Measurements from ENCODE around the gene LSG1.
A peak's percentile ranks its signal among the peaks of the same experiment; 100 is the strongest.
"Not testable (repeated sequence)": the region's sequence is repeated elsewhere in the genome, so short reads cannot be mapped to it uniquely, and the experiment has no call there.

The LSG1 gene

DNA sequence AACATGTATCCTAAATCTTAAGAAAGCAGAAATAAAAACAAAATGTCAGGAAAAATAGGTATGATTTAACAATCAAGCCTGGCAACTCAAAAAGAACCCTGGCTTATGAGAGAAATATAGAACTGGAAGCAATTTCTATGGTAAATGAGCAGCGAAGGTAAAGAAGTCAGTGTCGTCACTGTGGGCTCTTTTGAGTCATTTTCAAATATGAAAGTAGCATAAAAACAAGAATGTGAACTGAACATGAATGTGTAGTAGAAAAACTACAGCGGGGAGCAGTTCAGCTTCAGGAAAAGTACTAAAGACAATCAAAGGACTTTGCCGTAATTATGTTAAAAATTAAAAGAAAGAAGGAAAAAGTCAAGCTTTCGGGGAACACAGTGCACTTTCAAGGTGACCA, 17.5 kb downstream of the LSG1 start:
- no peak for DNase-seq

DNA sequence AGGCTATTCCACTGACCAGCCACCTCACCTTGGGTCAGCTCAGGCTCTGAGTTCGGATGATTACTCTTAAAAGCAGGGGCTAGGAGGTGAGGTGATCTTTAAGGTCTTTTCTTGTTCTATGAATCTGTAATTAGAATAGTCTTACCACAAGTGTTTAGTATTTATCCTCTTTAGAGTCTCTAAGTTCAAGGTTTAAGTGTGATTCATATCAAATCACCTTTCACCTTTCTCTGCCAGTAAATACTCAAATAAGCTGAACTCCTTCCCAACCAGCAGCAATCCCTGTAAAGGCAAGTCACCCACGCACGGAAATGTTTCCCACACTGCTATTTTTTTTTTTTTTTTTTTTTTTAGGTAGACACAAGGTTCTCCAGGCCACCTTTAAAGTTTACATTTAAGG, 24.2 kb downstream of the LSG1 start:
- no peak for DNase-seq

DNA sequence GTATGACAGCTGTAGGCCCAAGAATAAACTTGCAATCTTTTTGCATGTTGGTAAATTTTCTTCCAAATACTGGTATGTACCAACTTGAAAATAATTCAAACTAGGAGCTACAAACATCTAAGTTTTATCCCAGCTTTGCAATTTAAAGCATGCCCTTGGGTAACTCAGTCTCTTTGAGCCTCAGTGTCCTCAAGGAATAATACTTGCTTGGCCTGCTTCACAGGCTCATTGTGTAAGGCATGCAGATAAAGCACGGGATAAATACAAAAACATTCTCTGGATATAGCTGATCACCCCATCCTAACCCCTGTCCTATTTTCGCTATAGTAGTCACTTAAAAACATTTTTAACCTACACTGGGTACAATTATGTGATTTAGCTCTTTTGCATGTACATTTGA, 29.2 kb downstream of the LSG1 start:
- DNase-seq, result no peak

DNA sequence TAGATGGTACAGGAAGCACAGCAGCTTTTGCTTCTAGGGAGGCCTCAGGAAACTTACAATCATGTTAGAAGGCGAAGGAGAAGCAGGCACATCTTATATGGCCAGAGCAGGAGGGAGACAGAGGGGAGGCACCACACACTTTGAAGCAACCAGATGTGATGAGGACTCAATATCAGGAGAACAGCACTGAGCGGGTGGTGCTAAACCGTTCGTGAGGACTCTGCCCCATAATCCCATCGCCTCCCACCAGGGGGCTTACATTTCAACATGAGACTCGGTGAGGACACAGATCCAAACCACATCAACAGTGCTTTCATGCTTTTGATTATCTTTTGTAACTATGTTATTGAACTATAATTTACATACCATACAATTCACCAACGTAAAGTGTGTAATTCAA, 31.2 kb downstream of the LSG1 start:
- peak; percentile 56 to 62 for DNase-seq

DNA sequence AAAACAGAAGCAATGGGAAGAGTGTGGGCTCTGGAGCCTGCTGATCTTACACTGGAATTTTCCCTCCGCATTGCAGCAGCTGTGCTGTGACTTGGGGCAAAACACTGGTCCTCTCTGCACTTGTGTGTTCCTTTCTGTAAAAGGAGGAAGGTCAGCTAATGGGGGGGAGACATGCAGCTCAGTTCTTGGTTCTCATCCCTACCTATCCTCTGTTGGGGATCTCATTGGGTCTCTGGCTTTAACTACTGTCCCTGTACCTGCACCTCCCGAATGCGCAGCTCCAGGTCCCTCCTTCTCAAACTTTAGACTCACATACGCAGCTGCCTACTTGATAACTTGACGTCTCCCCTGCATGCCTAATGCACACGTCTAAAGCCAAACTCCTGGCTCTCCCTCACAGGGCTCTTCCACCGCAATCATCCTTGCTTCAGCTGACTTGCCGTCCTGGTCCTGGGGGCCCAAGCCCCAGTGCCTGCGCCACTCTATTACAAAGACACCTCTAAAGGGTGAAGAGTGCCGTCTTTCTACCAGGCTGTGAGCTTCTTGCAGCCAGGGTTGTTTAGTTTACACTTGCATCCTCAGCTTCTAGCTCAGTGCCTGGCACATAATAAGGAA, 32.9 kb downstream of the LSG1 start:
- DNase-seq, result no peak

DNA sequence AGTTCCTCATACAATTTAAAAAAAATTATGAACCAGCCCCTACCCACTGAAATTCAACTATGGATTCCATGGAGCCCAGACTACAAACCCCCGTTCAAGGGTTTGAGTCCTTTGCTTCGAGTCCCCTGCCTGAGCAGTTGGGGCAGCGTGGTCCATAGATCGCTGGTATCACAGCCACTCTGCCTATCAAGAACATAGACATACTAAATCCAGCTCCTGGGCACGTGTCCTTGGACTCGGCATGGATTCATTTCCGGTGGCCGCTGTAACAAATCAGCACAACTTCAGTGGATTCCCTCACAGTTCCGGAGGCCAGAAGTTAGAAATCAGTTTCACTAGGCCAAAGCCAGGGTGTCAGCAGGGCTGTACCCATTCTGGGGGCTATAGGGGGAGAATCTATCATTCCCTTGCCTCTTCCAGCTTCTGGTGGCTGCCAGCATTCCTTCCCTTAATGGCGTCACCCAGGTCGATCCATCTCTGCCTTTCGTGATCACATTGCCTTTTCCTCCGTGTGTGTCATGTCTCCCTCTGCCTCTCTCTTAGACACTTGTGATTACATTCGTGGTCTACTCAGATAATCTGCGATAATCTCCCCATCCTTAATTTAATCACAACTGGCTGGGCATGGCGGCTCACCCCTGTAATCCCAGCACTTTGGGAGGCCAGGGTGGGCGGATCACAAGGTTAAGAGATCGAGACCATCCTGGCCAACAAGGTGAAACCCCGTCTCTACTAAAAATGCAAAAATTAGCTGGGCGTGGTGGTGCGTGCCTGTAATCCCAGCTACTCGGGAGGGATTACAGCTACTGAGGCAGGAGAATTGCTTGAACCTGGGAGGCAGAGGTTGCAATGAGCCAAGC, 34.2 kb downstream of the LSG1 start:
- no peak for DNase-seq

DNA sequence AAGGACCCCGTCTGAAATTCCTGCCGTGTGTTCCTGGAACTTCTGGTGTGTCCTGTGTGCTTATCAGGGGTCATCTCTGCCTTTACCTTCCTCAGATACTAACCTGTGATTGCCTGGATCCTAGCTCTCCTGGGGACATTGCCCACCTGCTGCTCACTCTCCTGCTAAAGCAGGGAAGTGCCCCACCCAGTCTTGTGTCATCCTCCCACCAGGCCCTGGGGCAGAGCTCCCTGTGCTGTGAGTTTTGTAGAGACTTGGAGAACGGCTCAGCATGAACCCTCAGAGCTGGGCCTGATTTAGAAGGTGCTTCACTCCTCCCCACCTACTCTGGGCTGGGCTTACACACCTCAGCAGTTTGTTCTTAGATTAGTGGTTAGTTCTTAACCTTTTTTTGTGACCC, 34.9 kb downstream of the LSG1 start:
- DNase-seq, result no peak

DNA sequence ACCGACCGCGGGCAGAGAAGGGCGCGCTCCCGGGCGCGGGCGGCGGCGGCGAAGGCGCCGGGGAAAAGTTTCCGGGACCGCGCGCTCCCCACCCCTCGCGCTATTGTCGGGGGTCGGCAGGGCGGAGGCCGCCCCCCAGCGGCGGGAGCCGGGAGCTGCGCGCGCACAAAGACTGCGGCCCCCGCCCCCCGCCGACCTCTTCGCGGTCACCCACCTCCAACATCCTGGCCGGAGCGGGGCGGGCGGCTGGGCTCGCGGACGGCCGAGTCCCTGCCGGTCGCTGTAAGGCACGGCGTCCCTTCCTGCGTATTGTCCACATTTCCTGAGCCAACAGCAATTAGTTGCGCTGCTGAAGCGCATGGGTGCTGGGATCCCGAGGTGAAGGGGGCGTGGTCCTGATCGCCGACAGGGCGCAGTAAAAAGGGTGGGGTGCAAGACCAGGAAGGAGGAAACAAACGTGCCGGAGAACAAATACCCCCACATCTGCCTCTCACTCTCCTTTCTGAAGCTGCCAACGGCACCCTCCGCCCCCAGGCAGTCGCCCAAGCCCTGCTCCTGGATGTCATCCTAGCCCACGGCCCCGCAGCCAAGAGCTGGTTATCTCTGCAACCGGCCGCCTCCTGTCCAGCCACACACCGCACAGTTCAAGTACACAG, 38.5 kb downstream of the LSG1 start, which contains the start of gene TMEM44:
Gene TMEM44, minus strand, starts transcription at position 71 of the 656 bp plus-strand sequence. CDS start 204 bp downstream, outside the sequence.
- DNase-seq, result peak; percentile 88 to 90

DNA sequence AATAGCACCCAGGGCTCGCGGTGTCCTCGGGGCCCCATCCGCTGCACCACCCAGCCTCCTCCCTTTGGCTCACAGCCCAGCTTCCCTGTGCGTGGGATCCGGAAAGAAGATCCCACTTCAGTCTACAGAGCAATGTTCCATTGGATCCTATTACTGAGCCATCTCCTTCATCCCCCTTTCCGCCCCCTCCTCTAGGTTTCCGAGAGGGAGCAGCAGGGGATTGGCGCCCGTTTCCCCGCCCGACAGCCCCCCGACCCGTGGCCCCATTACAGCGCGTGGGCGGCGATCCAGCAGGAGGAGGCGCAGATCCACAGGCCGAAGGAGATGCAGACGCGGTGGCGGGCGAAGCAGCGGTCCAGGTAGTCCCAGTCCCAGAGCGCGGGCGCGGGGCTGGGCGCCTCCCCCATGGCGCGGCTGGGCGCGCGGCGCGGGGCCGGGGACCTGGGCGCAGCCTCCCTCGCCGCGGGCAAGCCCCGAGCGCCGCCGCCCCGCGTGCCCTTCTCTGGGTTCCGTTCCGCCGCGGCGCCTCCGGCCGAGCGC, 39.1 kb downstream of the LSG1 start:
- DNase-seq, result peak; percentile 33 to 51

DNA sequence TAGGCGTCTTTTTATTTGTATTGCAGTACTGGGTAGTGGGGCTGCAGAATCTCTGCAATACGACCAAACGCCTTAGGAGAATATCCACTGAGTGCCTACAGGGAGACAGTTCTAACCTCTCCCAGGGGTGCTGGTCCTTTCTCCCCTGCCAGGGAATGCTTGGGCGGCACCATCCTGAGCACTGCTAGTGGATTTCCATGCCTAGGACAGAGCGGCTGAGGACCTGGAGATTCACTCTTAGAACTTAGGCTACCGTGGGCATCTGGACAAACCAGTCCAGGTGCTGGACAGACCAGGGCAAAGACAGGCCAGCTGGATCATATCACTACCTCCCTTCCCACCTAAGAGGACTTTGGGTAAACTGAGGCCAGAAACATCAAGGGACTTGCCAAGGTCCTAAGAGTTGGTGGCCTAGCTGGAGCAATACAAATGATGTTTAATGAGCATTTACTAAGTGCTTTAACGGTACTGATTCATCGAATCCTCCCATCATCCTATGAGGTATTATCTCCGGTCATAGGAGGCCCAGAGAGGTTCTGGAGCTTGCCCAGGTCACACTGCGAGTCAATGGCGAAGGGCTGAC, 39.7 kb downstream of the LSG1 start:
- DNase-seq, result no peak

DNA sequence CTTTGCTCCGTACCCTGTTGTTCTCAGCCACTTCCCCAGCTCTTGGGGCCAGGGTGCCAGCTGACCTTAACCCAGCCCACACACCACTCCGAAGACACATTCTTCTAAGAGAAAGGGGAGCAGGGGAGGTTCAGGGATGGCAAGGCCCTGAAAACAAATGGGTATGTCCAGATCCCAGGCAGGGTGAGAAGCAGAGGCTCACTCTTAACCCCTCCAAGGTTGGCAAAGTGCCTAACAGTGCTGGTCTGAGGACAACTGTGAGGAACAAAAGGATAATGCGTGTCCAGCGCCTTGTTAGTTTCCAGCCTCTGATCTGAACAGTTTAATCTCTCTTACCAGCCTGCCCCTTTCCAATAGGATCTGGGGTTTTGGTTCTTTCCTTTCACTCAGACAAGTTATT, 40.3 kb downstream of the LSG1 start:
- no peak for DNase-seq

DNA sequence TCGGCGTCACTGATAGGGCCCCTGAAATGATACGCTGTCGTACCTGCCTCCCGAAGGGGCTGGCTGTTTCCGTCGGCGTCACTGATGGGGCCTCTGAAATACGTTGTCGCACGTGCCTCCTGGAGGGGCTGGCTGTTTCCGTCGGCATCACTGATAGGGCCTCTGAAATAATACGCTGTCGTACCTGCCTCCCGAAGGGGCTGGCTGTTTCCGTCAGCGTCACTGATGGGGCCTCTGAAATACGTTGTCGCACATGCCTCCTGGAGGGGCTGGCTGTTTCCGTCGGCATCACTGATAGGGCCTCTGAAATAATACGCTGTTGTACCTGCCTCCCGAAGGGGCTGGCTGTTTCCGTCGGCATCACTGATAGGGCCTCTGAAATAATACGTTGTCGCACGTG, 41.3 kb downstream of the LSG1 start:
- not testable (repeated sequence) for DNase-seq

DNA sequence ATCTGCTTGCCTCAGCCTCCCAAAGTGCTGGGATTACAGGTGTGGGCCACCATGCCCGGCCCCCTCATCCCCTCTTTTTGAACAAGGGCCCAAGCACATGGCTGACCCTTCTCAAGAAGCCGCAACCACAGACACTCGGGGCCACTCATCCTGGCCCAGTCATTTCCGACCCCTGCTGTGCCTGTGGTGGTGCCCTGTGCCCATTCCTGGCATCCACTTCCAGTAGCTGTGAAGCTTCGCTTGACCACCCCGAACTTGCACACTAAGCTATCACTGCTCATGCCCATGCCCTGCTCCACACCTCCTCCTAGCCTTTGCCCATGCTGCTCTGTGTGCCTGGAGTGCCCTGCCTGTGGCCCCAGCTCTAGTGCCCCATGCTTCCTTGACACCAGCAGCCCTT, 47.0 kb downstream of the LSG1 start:
- DNase-seq, result no peak

DNA sequence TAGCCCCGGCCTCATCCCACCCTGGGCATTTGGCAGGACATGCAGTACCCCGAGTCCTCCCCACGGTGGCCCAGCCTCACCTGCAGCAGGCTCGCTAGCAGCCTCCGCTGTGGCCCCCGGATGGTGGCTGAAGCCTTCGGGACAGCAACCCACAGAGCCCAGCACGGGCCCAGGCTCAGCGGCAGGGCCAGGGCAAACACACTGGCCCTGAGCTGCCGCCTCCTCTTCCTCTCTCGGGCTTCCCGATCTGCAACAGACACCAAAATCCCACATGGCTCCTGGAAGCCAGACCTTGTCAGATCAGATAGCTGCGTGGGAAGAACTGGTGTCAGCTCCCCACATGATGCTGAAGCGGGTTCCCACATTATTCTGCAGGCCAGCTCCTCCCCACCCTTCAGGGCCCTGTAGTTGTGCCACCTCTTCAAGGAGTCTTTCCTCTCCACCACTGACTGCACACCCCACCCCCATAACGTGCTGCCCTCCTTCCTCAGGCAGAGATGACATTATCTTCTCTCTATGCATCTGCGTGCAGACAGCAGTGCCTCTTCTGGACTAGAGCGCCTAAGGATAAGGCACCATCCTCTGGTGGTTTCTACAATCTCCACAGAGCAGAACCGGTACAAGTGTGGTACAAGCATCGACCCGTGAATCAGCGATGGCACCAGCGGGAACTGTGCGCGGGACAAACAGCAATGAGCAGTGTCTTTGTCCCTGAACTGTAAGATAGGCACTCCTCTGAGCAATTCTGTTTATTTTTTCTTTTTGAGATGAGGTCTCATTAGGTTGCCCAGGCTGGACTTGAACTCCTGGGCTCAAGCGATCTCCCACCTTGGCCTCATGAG, 48.3 kb downstream of the LSG1 start:
- no peak for DNase-seq

DNA sequence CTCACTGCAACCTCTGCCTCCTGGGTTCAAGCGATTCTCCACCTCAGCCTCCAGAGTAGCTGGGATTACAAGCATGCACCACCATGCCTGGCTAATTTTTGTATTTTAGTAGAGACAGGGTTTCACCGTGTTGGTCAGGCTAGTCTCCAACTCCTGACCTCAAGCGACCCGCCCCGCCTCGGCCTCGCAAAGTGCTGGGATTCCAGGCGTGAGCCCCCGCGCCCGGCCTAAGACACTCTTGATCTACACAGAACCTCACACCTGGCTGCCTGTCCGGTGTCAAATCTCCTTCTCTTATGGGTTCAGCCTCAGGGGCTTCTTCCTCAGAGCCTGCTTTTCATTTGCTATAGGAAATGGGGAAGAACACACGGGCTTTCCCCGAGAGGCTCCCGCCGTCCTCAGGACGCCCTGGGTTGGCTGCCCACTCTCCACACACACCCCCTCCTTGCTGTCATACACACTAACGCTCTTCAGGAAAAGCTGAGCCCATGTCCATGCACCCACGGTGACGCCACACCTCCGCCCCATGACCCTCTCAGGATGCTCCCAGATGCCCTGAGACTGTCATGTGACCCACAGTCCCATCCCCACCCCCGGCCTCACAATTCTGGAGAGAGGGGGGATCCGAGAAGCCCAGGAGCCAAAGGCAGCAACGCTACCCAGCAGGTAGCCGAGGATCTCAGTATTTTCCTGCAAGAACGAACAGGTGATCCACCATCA, 49.2 kb downstream of the LSG1 start:
- no peak for DNase-seq

DNA sequence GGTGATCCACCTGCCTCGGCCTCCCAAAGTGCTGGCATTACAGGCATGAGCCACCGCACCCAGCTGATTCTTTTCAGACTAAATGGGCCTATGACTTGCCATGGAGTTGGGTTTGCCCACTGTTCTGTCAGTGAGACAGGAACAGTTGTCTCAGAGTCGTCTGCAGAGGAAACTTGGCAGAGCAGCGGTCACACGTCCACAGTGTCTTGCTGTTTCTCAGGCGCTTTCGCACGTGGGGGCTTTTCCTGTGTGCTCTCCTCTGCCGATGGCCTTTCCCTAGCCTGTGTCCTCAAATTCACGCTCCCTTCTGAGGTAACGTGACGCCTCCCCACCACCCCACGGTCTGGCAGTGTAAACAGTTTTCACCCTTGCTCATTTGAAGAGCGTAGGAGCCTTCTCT, 50.0 kb downstream of the LSG1 start:
- no peak for DNase-seq

DNA sequence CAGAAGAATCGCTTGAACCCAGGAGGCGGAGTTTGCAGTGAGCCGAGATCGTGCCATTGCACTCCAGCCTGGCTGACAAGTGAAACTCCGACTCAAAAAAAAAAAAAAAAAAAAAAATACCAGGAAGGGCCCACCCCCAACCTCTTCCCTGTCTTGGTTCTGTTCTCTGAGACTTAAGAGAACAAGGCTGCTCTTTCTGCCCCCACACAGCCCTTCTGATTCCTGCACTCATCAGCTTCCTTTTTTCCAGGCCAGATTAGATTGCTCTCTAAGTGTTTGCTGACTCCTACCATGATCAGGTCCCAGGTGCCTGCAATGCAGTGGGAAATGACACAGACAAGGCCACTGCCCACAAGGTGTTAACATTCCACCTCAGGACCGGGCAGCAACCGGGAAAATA, 51.8 kb downstream of the LSG1 start:
- peak in 1 of 2 experiments; percentile 33 for DNase-seq

DNA sequence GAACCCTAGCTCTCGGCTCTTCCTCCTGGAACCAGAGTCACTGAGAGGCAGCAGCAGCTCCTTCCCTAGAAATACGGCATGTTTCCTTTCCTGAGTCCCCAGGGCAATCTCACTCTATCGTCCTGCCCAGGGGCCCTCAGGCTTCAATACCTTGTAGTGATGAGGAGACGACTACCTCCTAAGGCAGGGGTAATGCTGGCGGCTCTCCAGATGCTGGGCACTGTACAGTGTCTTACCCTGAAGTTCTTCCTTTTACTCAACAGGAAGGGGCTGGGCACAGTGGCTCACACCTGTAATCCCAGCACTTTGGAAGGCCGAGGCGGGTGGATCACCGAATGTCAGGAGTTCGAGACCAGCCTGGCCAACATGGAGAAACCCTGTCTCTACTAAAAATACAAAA, 52.2 kb downstream of the LSG1 start:
- DNase-seq, result no peak

DNA sequence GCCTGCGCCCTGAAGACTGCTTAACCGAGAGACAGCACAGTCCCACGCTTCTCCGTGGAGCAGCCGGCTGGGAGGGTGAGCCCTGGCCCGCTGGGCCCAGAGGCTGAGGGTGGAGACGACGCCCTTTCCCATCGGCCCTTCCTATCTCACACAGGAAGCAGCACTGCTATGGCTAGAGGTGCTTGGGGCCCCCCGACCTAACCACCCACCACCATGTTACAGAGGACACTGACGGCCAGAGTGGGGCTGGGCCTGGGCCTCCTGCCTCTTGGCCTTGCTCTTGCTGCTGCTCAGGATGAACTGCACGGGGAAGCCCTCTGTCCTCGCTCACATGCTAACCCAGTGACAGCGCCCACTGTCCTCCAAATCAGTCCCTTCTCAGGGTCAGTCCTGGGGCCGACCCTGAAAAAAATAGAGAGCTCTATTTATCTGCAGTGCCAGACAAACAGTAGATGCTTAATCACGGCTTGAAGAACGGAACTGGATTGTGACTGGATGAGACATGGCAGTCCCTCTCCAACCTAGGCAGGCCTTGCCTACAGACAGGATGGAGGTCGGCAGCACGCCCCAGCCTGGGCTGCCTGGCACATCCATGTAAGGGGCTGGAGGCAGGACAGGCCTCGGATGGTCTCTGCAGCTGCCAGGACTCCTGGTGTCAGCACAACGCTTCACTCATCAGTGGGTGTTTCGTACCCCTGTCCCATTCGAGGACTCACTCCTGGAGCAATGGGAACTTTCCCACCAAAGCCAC, 53.0 kb downstream of the LSG1 start:
- DNase-seq, result no peak

DNA sequence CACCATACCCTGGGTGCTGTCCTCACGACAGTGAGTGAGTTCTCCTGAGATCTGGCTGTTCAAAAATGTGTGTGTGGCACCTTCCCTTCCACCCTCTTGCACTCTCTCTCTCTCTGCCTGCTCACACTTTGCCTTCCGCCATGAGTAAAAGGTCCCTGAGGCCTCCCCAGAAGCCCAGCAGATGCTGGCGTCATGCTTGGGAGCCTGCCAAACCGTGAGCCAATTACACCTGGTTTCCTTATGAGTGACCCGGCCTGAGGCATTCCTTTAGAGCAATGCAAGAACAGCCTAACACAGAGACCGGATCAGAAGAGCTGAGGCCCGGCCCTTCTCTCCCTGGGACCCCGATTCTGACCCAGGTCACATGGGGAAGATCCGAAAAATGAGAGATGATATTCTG, 54.2 kb downstream of the LSG1 start:
- DNase-seq, result no peak

DNA sequence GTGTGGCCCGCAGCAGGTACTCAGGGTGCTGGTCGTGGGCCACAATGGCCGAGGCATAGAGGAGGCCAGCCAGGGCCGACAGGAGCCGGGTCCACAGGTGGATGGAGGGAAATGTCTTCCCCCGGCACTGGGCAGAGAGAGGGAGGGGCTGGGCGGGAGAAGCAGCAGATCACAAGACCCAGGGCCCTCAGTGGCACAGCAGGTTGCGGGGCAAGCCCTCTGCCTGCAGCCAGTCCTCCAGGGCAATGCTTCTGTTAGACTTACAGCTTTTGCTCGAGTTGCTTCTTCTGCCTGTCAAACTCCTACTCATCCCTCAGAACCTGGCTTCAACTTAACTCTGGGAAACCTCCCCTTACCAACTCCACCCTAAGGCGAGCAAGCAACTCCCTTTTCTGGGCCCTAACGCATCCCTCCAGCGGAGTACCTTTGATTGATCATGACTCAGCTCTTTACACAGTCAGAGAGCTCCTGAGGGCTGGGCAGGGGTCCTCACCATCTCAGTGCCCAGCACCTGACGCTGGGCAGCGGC, 54.8 kb downstream of the LSG1 start:
- DNase-seq, result no peak

Measured in Kasumi-1 (cell line).